Small intestine (tissue), 7 donors: ENCODE data around the gene TIGD1. TPM values are rescaled to one million over a fixed set of nuclear protein-coding genes. Genes with fewer than 3 reads are reported as not detected.

Experiments
- DNase-seq, 2 donors: peaks; one replicate each; pipeline versions ENCODE4 v3.0.0 to v3.0.0-alpha.2; 2013
- FAIRE-seq: peaks from 2 replicates; lab custom pipeline; 2012; peaks lifted over from hg19 to GRCh38; lab: Jason Lieb, UNC
- H3K27ac ChIP-seq, 3 donors: one replicate each; pipeline ENCODE4 v1.5.1; 2013; ENCODE audit warnings: low read length in 2 of 3, mild to moderate bottlenecking in 2 of 3, control low read depth in 1 of 3, inconsistent platforms in 1 of 3, low read depth in 1 of 3, moderate library complexity in 1 of 3
- H3K27me3 ChIP-seq, 3 donors: one replicate each; pipeline ENCODE4 v1.6.1; 2013; ENCODE audit warnings: low read length in 3 of 3, inconsistent platforms in 1 of 3; ENCODE audit not compliant: control insufficient read depth in 3 of 3, insufficient read depth in 3 of 3
- H3K36me3 ChIP-seq, 3 donors: one replicate each; pipeline ENCODE4 v1.6.1; 2013; ENCODE audit warnings: low read length in 3 of 3, inconsistent platforms in 1 of 3, low read depth in 1 of 3, mild to moderate bottlenecking in 1 of 3, moderate library complexity in 1 of 3; ENCODE audit not compliant: control insufficient read depth in 3 of 3, insufficient read depth in 2 of 3
- H3K4me1 ChIP-seq, 3 donors: one replicate each; pipeline ENCODE4 v1.6.1; 2013; ENCODE audit warnings: low read length in 2 of 3, inconsistent platforms in 1 of 3, low read depth in 1 of 3, mild to moderate bottlenecking in 1 of 3, moderate library complexity in 1 of 3; ENCODE audit not compliant: control insufficient read depth in 3 of 3, insufficient read depth in 2 of 3
- H3K4me3 ChIP-seq, 3 donors: one replicate each; pipeline ENCODE4 v1.5.1; 2013; ENCODE audit warnings: low read length in 3 of 3, control low read depth in 1 of 3, inconsistent platforms in 1 of 3, low read depth in 1 of 3, mild to moderate bottlenecking in 1 of 3, moderate library complexity in 1 of 3
- H3K9me3 ChIP-seq, 2 donors: one replicate each; pipeline ENCODE4 v1.6.1; 2013; ENCODE audit warnings: low read depth in 1 of 2, low read length in 1 of 2; ENCODE audit not compliant: control insufficient read depth in 2 of 2, insufficient read depth in 1 of 2
- WGBS, 3 donors: extraction: QIAGEN DNeasy Blood & Tissue Kit; methylation state at CpG; one replicate each; pipeline ENCODE4 v1.1.7; 2013; 5-methylcytosine and 5-hydroxymethylcytosine counted together
- polyA plus RNA-seq, 4 donors: library from polyadenylated mRNA; stranded (reverse) in 3 of 4; unstranded in 1 of 4; fragments of 200-250 nt in 3 of 4; fragments of 120-200 nt in 1 of 4; gene quantifications; one replicate each; pipeline versions ENCODE4 v1.2.1 to v1.2.3, GENCODE V29; 2013
- donor health status: healthy with polysubstance abuse.
- donor health status: control.
- donor health status: control.
- donor health status: Bipolar disorder and iron deficiency.
- donor health status: healthy.

Gene TIGD1
- polyA plus RNA-seq, 4 donors = 0.54 to 6.6 (median 3.0) TPM

- Histone ChIP-seq H3K9me3 (peaks cover 0 to 3% of the 10 kb centered on the region in 2 donors), H3K4me3 (no peak overlapping the region), H3K36me3 (peaks cover 0 to 5% (median 0%) of the 10 kb centered on the region in 3 donors), H3K4me1 (peaks cover 2 to 5% (median 3%) of the 10 kb centered on the region in 3 donors), H3K27me3 (no peaks in the 10 kb centered on the region), H3K27ac (no peak overlapping the region)
- FAIRE-seq = no peak
- no peak for DNase-seq
- 90 to 91% (median 91%) methylated on average over 8 of the region's 8 CpGs for WGBS, 3 donors
Measured at GRCh38 chr2:232588031-232588430, 37.7 kb upstream of the TIGD1 start.

- H3K9me3 ChIP-seq = peaks cover 0 to 3% of the 10 kb centered on the region in 2 donors
- FAIRE-seq = no peak
- no peaks in the 10 kb centered on the region for H3K27me3 ChIP-seq
- H3K36me3 ChIP-seq = peaks cover 0 to 6% (median 0%) of the 10 kb centered on the region in 3 donors
- 83 to 89% (median 85%) methylated on average over 7 of the region's 7 CpGs for WGBS, 3 donors
- no peak for DNase-seq
- no peak overlapping the region for H3K4me3 ChIP-seq
- H3K4me1 ChIP-seq = peaks cover 1 to 2% (median 1%) of the 10 kb centered on the region in 3 donors
- no peak overlapping the region for H3K27ac ChIP-seq
Measured at GRCh38 chr2:232587512-232587911, 37.2 kb upstream of the TIGD1 start.

- DNase-seq = no peak
- Histone ChIP-seq H3K4me1 (no peaks in the 10 kb centered on the region), H3K27me3 (no peaks in the 10 kb centered on the region), H3K27ac (no peak overlapping the region), H3K9me3 (peaks cover 0 to 3% of the 10 kb centered on the region in 2 donors), H3K4me3 (no peak overlapping the region), H3K36me3 (peaks cover 0 to 6% (median 0%) of the 10 kb centered on the region in 3 donors)
- FAIRE-seq = no peak
- 82 to 91% (median 88%) methylated on average over 4 to 5 of the region's 5 CpGs for WGBS, 3 donors
Measured at GRCh38 chr2:232586943-232587505, 36.7 kb upstream of the TIGD1 start.

- Histone ChIP-seq H3K9me3 (peaks cover 0 to 3% of the 10 kb centered on the region in 2 donors), H3K36me3 (peaks cover 0 to 14% (median 8%) of the 10 kb centered on the region in 3 donors), H3K27me3 (no peaks in the 10 kb centered on the region), H3K4me3 (no peak overlapping the region), H3K27ac (no peak overlapping the region), H3K4me1 (peaks cover 0 to 14% (median 0%) of the 10 kb centered on the region in 3 donors)
- DNase-seq (no peak), FAIRE-seq (no peak)
- WGBS, 3 donors = 83 to 93% (median 91%) methylated on average over 6 of the region's 6 CpGs
Measured at GRCh38 chr2:232584238-232584637, 33.9 kb upstream of the TIGD1 start.

- Histone ChIP-seq H3K9me3 (peaks cover 0 to 3% of the 10 kb centered on the region in 2 donors), H3K27ac (no peak overlapping the region), H3K4me3 (no peak overlapping the region), H3K27me3 (no peaks in the 10 kb centered on the region), H3K36me3 (peaks cover 0 to 17% (median 8%) of the 10 kb centered on the region in 3 donors), H3K4me1 (peaks cover 0 to 33% (median 0%) of the 10 kb centered on the region in 3 donors)
- FAIRE-seq (no peak), DNase-seq (no peak)
Measured at GRCh38 chr2:232581725-232582124, 31.4 kb upstream of the TIGD1 start.

- FAIRE-seq (no peak), DNase-seq (no peak)
- Histone ChIP-seq H3K36me3 (peaks cover 0 to 17% (median 8%) of the 10 kb centered on the region in 3 donors), H3K4me1 (peaks cover 0 to 33% (median 0%) of the 10 kb centered on the region in 3 donors), H3K4me3 (no peak overlapping the region), H3K27me3 (no peaks in the 10 kb centered on the region), H3K9me3 (peaks cover 0 to 3% of the 10 kb centered on the region in 2 donors), H3K27ac (no peak overlapping the region)
- 41 to 77% (median 59%) methylated on average over 6 of the region's 6 CpGs for WGBS, 3 donors
Measured at GRCh38 chr2:232580648-232580981, 30.3 kb upstream of the TIGD1 start.

- FAIRE-seq = no peak
- Histone ChIP-seq H3K4me3 (no peak overlapping the region), H3K27me3 (no peaks in the 10 kb centered on the region), H3K36me3 (peaks cover 0 to 19% (median 17%) of the 10 kb centered on the region in 3 donors), H3K4me1 (peaks cover 0 to 50% (median 0%) of the 10 kb centered on the region in 3 donors), H3K27ac (peak overlapping the region in 1 of 3 donors; percentile 34), H3K9me3 (no peaks in the 10 kb centered on the region)
- WGBS, 3 donors = 92 to 93% (median 93%) methylated on average over 2 of the region's 2 CpGs
- peak in 1 of 2 donors; percentile 44 for DNase-seq
Measured at GRCh38 chr2:232578626-232579025, 28.3 kb upstream of the TIGD1 start.

GRCh38 chr2:232577841-232578240 lies 27.5 kb upstream of the TIGD1 start:
- peaks cover 0 to 58% (median 0%) of the 10 kb centered on the region in 3 donors for H3K4me1 ChIP-seq
- DNase-seq (no peak), FAIRE-seq (no peak)
- no peak overlapping the region for H3K27ac ChIP-seq
- no peak overlapping the region for H3K4me3 ChIP-seq
- peaks cover 0 to 18% (median 17%) of the 10 kb centered on the region in 3 donors for H3K36me3 ChIP-seq
- no peaks in the 10 kb centered on the region for H3K27me3 ChIP-seq
- 89 to 97% (median 91%) methylated on average over 2 of the region's 2 CpGs for WGBS, 3 donors
- H3K9me3 ChIP-seq = no peaks in the 10 kb centered on the region
